GM18870 (cell line): ENCODE measurements around the gene DDX52.
"Not testable (repeated sequence)": the region's sequence is repeated elsewhere in the genome, so short reads cannot be mapped to it uniquely, and the experiment has no call there.

Experiments
- ATAC-seq: cut with Tn5 transposase; IDR thresholded peaks from one replicate; pipeline ENCODE4 v1.9.1; 2021; ENCODE audit warnings: moderate library complexity; ENCODE audit not compliant: unreplicated experiment

Gene DDX52

GRCh38 chr17:37651849-37652248 is 8.6 kb upstream of the DDX52 start:
- ATAC-seq: no peak

- no peak for ATAC-seq
Measured at GRCh38 chr17:37650419-37651003, 7.3 kb upstream of the DDX52 start.

- ATAC-seq: no peak
Measured at GRCh38 chr17:37648555-37648954, 5.3 kb upstream of the DDX52 start.

- ATAC-seq: no peak
Measured at GRCh38 chr17:37647856-37648255, 4.6 kb upstream of the DDX52 start.

GRCh38 chr17:37643869-37644268 is 623 bp upstream of the DDX52 start:
- no peak for ATAC-seq

- no peak for ATAC-seq
Measured at GRCh38 chr17:37642681-37643080, 565 bp downstream of the DDX52 start.

- no peak for ATAC-seq
Measured at GRCh38 chr17:37640015-37640414, 3.2 kb downstream of the DDX52 start.

- ATAC-seq: no peak
Measured at GRCh38 chr17:37637956-37638355, 5.3 kb downstream of the DDX52 start.

GRCh38 chr17:37616430-37616829 is 26.8 kb downstream of the DDX52 start:
- ATAC-seq: not testable (repeated sequence)

- no peak for ATAC-seq
Measured at GRCh38 chr17:37614823-37615222, 28.4 kb downstream of the DDX52 start.

GRCh38 chr17:37614391-37614790 is 28.9 kb downstream of the DDX52 start:
- ATAC-seq: no peak

GRCh38 chr17:37610971-37611370 is 32.3 kb downstream of the DDX52 start:
- no peak for ATAC-seq

- ATAC-seq: not testable (repeated sequence)
Measured at GRCh38 chr17:37610041-37610420, 33.2 kb downstream of the DDX52 start.

GRCh38 chr17:37609170-37610040 is 33.8 kb downstream of the DDX52 start, which contains the start of gene SYNRG:
SYNRG (minus strand) TSS chr17:37609418; CDS start chr17:37609355, 63 bp downstream.
- ATAC-seq: peak; percentile 70

- ATAC-seq: peak; percentile 23
Measured at GRCh38 chr17:37608351-37609169, 34.7 kb downstream of the DDX52 start.

- ATAC-seq: no peak
Measured at GRCh38 chr17:37607637-37608331, 35.5 kb downstream of the DDX52 start.

GRCh38 chr17:37605813-37606505 is 37.3 kb downstream of the DDX52 start:
- ATAC-seq: no peak

- no peak for ATAC-seq
Measured at GRCh38 chr17:37605081-37605480, 38.2 kb downstream of the DDX52 start.

- ATAC-seq: no peak
Measured at GRCh38 chr17:37604556-37604955, 38.7 kb downstream of the DDX52 start.

- ATAC-seq: no peak
Measured at GRCh38 chr17:37598145-37598544, 45.1 kb downstream of the DDX52 start.
